Liver (tissue), 9 donors: ENCODE results near the gene XPNPEP1. TPM values are rescaled to one million over a fixed set of nuclear protein-coding genes. Genes with fewer than 3 reads are reported as not detected.

ENCODE experiments used
- DNase-seq: peaks from one replicate; pipeline ENCODE4 v3.0.0-alpha.2; 2017; ENCODE audit warnings: low spot score
- H3K27ac ChIP-seq, 2 donors: one replicate each; pipeline ENCODE4 v1.7.0; 2013; ENCODE audit warnings: inconsistent platforms in 2 of 2, low read length in 2 of 2, control low read depth in 1 of 2, low read depth in 1 of 2, mild to moderate bottlenecking in 1 of 2
- H3K27me3 ChIP-seq, 4 donors: one replicate each; pipeline versions ENCODE4 v1.6.1 to v1.7.0; 2013; ENCODE audit warnings: low read length in 3 of 4, inconsistent platforms in 1 of 4, mild to moderate bottlenecking in 1 of 4, moderate library complexity in 1 of 4; ENCODE audit not compliant: control insufficient read depth in 4 of 4, insufficient read depth in 4 of 4
- H3K36me3 ChIP-seq, 4 donors: one replicate each; pipeline versions ENCODE4 v1.6.1 to v1.7.0; 2013; ENCODE audit warnings: low read length in 3 of 4, mild to moderate bottlenecking in 3 of 4, low read depth in 1 of 4, moderate library complexity in 1 of 4; ENCODE audit not compliant: control insufficient read depth in 4 of 4, insufficient read depth in 3 of 4
- H3K4me1 ChIP-seq, 4 donors: one replicate each; pipeline versions ENCODE4 v1.6.1 to v1.7.0; 2013; ENCODE audit warnings: low read length in 3 of 4, mild to moderate bottlenecking in 3 of 4, moderate library complexity in 1 of 4; ENCODE audit not compliant: control insufficient read depth in 4 of 4, insufficient read depth in 4 of 4
- H3K4me3 ChIP-seq, 3 donors: one replicate each; pipeline versions ENCODE4 v1.6.1 to v1.7.0; 2013; ENCODE audit warnings: low read length in 3 of 3, control low read depth in 1 of 3, low read depth in 1 of 3, mild to moderate bottlenecking in 1 of 3
- H3K9ac ChIP-seq, 2 donors: one replicate each; pipeline ENCODE4 v1.7.0; 2013; ENCODE audit warnings: low read length in 2 of 2, mild to moderate bottlenecking in 2 of 2, moderate library complexity in 2 of 2, control low read depth in 1 of 2, low read depth in 1 of 2
- H3K9me3 ChIP-seq, 4 donors: one replicate each; pipeline versions ENCODE4 v1.6.1 to v1.7.0; 2013; ENCODE audit warnings: low read length in 3 of 4; ENCODE audit not compliant: control insufficient read depth in 4 of 4
- EGR1 ChIP-seq, 2 donors: IDR thresholded peaks; 2 replicates each; pipeline ENCODE4 v1.6.1; 2016 to 2018; ENCODE audit warnings: antibody characterized with exemption in 2 of 2, low read depth in 2 of 2
- FOXA1 ChIP-seq: IDR thresholded peaks from 2 replicates; pipeline ENCODE4 v1.6.1; 2016; ENCODE audit warnings: antibody characterized with exemption
- GABPA ChIP-seq, 2 donors: IDR thresholded peaks in 1 of 2; conservative IDR thresholded peaks in 1 of 2; 2 replicates each; pipeline ENCODE4 v1.6.1; 2016; ENCODE audit warnings: antibody characterized with exemption in 2 of 2, mild to moderate bottlenecking in 1 of 2, moderate library complexity in 1 of 2
- HNF4A ChIP-seq, 2 donors: conservative IDR thresholded peaks; 2 replicates each; pipeline ENCODE4 v1.6.1; 2016; ENCODE audit warnings: antibody characterized with exemption in 2 of 2, mild to moderate bottlenecking in 2 of 2
- NR2F2 ChIP-seq: IDR thresholded peaks from 2 replicates; pipeline ENCODE4 v1.6.1; 2016; ENCODE audit warnings: antibody characterized with exemption
- RAD21 ChIP-seq, 2 donors: IDR thresholded peaks; 2 replicates each; pipeline ENCODE4 v1.6.1; 2016; ENCODE audit warnings: antibody characterized with exemption in 2 of 2, mild to moderate bottlenecking in 2 of 2
- RXRA ChIP-seq, 2 donors: IDR thresholded peaks; 2 replicates each; pipeline ENCODE4 v1.6.1; 2017 to 2018; ENCODE audit warnings: antibody characterized with exemption in 2 of 2, mild to moderate bottlenecking in 1 of 2
- SP1 ChIP-seq: IDR thresholded peaks from 2 replicates; pipeline ENCODE4 v1.6.1; 2018; ENCODE audit warnings: antibody characterized with exemption, mild to moderate bottlenecking
- YY1 ChIP-seq: IDR thresholded peaks from 2 replicates; pipeline ENCODE4 v1.6.1; 2016; ENCODE audit warnings: antibody characterized with exemption, mild to moderate bottlenecking
- WGBS: extraction: QIAGEN DNeasy Blood & Tissue Kit; methylation state at CpG from one replicate; pipeline ENCODE4 v1.1.7; 2013; 5-methylcytosine and 5-hydroxymethylcytosine counted together
- polyA plus RNA-seq, 2 donors: library from polyadenylated mRNA; stranded (reverse) in 1 of 2; unstranded in 1 of 2; fragments of 200-250 nt in 1 of 2; fragments of >200 nt in 1 of 2; fragmentation: Nextera tagmentation in 1 of 2; extraction: Ambion mirVana in 1 of 2; gene quantifications; one replicate each; pipeline versions ENCODE4 v1.2.1 to v1.2.3, GENCODE V29; 2013 to 2015
- total RNA-seq, 2 donors: library from RNA; depleted of rRNA; stranded (reverse); fragments of >200 nt; gene quantifications; one replicate each; pipeline ENCODE4 v1.2.3, GENCODE V29; 2014
- TF ChIP-seq, protein P1 (sequence below): IDR thresholded peaks from 2 replicates; pipeline ENCODE4 v1.6.1; 2016; ENCODE audit warnings: antibody characterized with exemption
- TF ChIP-seq, protein P2 (sequence below): IDR thresholded peaks from 2 replicates; pipeline ENCODE4 v1.6.1; 2016; ENCODE audit warnings: antibody characterized with exemption, mild to moderate bottlenecking
- TF ChIP-seq, protein P3 (sequence below): IDR thresholded peaks from 2 replicates; pipeline ENCODE4 v1.6.1; 2016; ENCODE audit warnings: antibody characterized with exemption
- TF ChIP-seq, protein P4 (sequence below): IDR thresholded peaks from 2 replicates; pipeline ENCODE4 v1.6.1; 2016; ENCODE audit warnings: antibody characterized with exemption
- donor health status: healthy.
- donor health status: healthy.
- donor health status: healthy.
- donor health status: healthy.
- donor health status: healthy.

The XPNPEP1 gene
- total and polyA plus RNA-seq, 4 donors, result 9.1 to 38.1 (median 27.3) TPM

DNA sequence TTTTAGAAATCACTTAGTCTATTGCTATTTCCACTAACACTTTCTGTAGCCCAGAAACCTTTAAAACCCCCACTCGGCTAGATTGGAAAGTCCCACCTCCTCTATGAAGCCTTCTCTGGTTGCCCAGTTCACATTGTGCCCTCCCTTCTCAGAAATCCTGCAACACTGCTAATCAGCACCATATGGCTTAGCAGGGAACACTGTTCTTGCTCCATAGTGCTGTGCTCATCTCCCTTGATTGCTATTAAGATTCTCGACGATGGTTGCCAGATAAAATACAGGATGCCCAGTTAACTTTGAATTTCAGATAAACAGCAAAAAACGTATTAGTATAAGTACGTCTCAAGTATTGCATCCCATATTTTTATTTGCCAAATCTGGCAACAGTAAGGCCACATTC is 40.1 kb upstream of the XPNPEP1 start:
- no peak overlapping the region for H3K27ac ChIP-seq
- TF ChIP-seq NR2F2, result no peak
- TF ChIP-seq EGR1 (IDR thresholded peaks at IDR 0.05; ENCODE audit: low read depth in 2 of 2), result no peak
- TF ChIP-seq FOXA1, result no peak
- no peak for TF ChIP-seq RAD21 (IDR thresholded peaks at IDR 0.05)
- TF ChIP-seq, protein P1, sequence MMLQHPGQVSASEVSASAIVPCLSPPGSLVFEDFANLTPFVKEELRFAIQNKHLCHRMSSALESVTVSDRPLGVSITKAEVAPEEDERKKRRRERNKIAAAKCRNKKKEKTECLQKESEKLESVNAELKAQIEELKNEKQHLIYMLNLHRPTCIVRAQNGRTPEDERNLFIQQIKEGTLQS, result no peak
- no peak for TF ChIP-seq SP1
- H3K4me3 ChIP-seq, result no peak overlapping the region
- H3K27me3 ChIP-seq, result no peaks in the 10 kb centered on the region
- peaks cover 0 to 14% (median 12%) of the 10 kb centered on the region in 4 donors for H3K4me1 ChIP-seq
- H3K9ac ChIP-seq, result no peak overlapping the region
- 93% methylated on average over 5 of the region's 5 CpGs for WGBS
- no peaks in the 10 kb centered on the region for H3K9me3 ChIP-seq
- H3K36me3 ChIP-seq, result no peaks in the 10 kb centered on the region
- DNase-seq, result no peak

DNA sequence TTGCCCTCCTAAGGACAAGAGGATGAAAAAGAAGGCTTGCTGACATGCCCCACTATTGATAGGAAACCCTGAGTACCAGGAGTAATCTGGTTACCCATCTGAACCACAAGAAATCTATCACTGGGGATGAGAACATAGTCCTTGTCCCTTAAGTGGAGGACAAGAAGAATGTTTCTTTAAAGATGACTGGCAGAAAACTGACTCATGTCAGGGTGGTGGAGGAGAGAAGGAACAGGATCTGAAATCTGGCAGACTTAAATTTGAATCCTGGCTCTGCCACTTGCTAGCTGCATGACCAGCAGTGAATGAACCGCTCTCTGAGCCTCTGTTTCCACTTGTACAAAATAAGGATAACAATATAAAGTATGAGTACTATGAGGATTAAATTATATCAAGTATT is 38.9 kb upstream of the XPNPEP1 start:
- H3K27me3 ChIP-seq, result no peaks in the 10 kb centered on the region
- DNase-seq, result no peak
- no peaks in the 10 kb centered on the region for H3K36me3 ChIP-seq
- TF ChIP-seq RXRA (IDR thresholded peaks at IDR 0.05) (no peak), HNF4A (conservative IDR thresholded peaks at IDR 0.05) (no peak), RAD21 (IDR thresholded peaks at IDR 0.05) (no peak), GABPA (IDR thresholded peaks at IDR 0.05 in 1 of 2, conservative IDR thresholded peaks at IDR 0.05 in 1 of 2) (no peak)
- WGBS, result 95% methylated on average over 1 of the region's 1 CpG
- peaks cover 0 to 13% (median 11%) of the 10 kb centered on the region in 4 donors for H3K4me1 ChIP-seq
- no peak overlapping the region for H3K9ac ChIP-seq
- no peak overlapping the region for H3K4me3 ChIP-seq
- H3K27ac ChIP-seq, result no peak overlapping the region
- H3K9me3 ChIP-seq, result no peaks in the 10 kb centered on the region

DNA sequence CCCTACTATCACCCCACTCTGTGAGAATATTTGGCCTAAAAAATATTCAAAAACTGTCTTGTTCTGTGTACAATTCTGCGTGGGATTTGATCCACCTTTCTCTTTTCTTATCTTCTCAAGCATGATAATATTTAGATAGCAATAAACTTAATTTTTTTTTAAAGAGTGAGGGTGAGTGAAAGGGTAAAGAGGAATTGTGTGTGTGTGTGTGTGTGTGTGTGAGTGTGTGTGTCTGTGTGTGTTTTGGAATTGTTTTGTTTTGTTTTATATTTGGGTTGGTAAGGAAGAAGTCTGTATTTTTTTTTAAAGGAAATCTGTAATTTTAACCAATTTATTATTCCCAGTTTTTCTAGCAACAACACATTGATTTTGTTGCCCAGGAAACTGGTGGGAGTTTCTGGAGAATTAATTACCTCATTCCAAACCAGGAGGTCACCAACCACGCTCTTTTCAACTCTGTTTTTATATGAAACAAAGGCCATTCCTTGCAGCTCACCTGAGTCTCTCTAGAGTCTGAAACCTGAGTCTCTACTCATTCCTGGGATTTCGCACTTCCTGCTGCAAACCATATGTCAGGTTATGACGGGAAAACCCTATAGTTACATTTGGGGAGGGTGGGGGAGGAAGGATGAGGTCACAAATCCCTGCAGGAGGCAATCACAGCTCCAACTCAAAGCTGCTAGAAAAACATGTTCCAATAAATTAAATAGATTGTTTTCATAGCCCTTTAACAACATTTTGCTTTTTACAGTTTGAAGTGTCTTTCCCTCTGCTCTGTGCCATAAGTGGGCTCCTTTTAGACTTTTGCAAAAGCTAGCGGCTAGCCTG is 38.1 kb upstream of the XPNPEP1 start:
- H3K9me3 ChIP-seq, result no peaks in the 10 kb centered on the region
- H3K4me1 ChIP-seq, result peaks cover 0 to 10% (median 7%) of the 10 kb centered on the region in 4 donors
- TF ChIP-seq YY1, result no peak
- TF ChIP-seq, protein P2, sequence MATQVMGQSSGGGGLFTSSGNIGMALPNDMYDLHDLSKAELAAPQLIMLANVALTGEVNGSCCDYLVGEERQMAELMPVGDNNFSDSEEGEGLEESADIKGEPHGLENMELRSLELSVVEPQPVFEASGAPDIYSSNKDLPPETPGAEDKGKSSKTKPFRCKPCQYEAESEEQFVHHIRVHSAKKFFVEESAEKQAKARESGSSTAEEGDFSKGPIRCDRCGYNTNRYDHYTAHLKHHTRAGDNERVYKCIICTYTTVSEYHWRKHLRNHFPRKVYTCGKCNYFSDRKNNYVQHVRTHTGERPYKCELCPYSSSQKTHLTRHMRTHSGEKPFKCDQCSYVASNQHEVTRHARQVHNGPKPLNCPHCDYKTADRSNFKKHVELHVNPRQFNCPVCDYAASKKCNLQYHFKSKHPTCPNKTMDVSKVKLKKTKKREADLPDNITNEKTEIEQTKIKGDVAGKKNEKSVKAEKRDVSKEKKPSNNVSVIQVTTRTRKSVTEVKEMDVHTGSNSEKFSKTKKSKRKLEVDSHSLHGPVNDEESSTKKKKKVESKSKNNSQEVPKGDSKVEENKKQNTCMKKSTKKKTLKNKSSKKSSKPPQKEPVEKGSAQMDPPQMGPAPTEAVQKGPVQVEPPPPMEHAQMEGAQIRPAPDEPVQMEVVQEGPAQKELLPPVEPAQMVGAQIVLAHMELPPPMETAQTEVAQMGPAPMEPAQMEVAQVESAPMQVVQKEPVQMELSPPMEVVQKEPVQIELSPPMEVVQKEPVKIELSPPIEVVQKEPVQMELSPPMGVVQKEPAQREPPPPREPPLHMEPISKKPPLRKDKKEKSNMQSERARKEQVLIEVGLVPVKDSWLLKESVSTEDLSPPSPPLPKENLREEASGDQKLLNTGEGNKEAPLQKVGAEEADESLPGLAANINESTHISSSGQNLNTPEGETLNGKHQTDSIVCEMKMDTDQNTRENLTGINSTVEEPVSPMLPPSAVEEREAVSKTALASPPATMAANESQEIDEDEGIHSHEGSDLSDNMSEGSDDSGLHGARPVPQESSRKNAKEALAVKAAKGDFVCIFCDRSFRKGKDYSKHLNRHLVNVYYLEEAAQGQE, result no peak
- no peak for TF ChIP-seq GABPA (IDR thresholded peaks at IDR 0.05 in 1 of 2, conservative IDR thresholded peaks at IDR 0.05 in 1 of 2)
- TF ChIP-seq RAD21 (IDR thresholded peaks at IDR 0.05), result no peak
- no peak for TF ChIP-seq FOXA1
- TF ChIP-seq, protein P3, sequence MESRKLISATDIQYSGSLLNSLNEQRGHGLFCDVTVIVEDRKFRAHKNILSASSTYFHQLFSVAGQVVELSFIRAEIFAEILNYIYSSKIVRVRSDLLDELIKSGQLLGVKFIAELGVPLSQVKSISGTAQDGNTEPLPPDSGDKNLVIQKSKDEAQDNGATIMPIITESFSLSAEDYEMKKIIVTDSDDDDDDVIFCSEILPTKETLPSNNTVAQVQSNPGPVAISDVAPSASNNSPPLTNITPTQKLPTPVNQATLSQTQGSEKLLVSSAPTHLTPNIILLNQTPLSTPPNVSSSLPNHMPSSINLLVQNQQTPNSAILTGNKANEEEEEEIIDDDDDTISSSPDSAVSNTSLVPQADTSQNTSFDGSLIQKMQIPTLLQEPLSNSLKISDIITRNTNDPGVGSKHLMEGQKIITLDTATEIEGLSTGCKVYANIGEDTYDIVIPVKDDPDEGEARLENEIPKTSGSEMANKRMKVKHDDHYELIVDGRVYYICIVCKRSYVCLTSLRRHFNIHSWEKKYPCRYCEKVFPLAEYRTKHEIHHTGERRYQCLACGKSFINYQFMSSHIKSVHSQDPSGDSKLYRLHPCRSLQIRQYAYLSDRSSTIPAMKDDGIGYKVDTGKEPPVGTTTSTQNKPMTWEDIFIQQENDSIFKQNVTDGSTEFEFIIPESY, result no peak
- TF ChIP-seq, protein P4, sequence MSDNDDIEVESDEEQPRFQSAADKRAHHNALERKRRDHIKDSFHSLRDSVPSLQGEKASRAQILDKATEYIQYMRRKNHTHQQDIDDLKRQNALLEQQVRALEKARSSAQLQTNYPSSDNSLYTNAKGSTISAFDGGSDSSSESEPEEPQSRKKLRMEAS, result no peak
- no peak for TF ChIP-seq NR2F2
- no peak overlapping the region for H3K27ac ChIP-seq
- H3K27me3 ChIP-seq, result no peaks in the 10 kb centered on the region
- no peak for DNase-seq
- WGBS, result 80% methylated on average over 5 of the region's 5 CpGs
- no peaks in the 10 kb centered on the region for H3K36me3 ChIP-seq
- no peak overlapping the region for H3K4me3 ChIP-seq
- no peak overlapping the region for H3K9ac ChIP-seq
